Esophagus (tissue), 2 donors: ENCODE measurements around the gene TYMS. TPM values are rescaled to one million over a fixed set of nuclear protein-coding genes. Genes with fewer than 3 reads are reported as not detected.

Experiments used
- H3K27ac ChIP-seq, 2 donors: one replicate each; pipeline ENCODE4 v1.5.1; 2013; ENCODE audit warnings: low read depth in 2 of 2, mild to moderate bottlenecking in 2 of 2, inconsistent platforms in 1 of 2, low read length in 1 of 2, moderate library complexity in 1 of 2
- H3K27me3 ChIP-seq, 2 donors: one replicate each; pipeline ENCODE4 v1.6.1; 2013; ENCODE audit warnings: low read length in 2 of 2, control low read depth in 1 of 2, mild to moderate bottlenecking in 1 of 2; ENCODE audit not compliant: insufficient read depth in 2 of 2, control insufficient read depth in 1 of 2
- H3K36me3 ChIP-seq, 2 donors: one replicate each; pipeline ENCODE4 v1.6.1; 2013; ENCODE audit warnings: low read length in 1 of 2; ENCODE audit not compliant: control insufficient read depth in 2 of 2, insufficient read depth in 2 of 2
- H3K4me1 ChIP-seq, 2 donors: one replicate each; pipeline ENCODE4 v1.6.1; 2013; ENCODE audit warnings: low read length in 1 of 2; ENCODE audit not compliant: control insufficient read depth in 2 of 2, insufficient read depth in 2 of 2
- H3K4me3 ChIP-seq, 2 donors: one replicate each; pipeline ENCODE4 v1.5.1; 2013; ENCODE audit warnings: low read length in 2 of 2, mild to moderate bottlenecking in 2 of 2, low read depth in 1 of 2, moderate library complexity in 1 of 2
- H3K9me3 ChIP-seq, 2 donors: one replicate each; pipeline ENCODE4 v1.6.1; 2013; ENCODE audit warnings: mild to moderate bottlenecking in 2 of 2, low read depth in 1 of 2, low read length in 1 of 2, moderate library complexity in 1 of 2; ENCODE audit not compliant: control insufficient read depth in 2 of 2, insufficient read depth in 1 of 2
- WGBS, 2 donors: extraction: QIAGEN DNeasy Blood & Tissue Kit; methylation state at CpG; one replicate each; pipeline ENCODE4 v1.1.7; 2013; 5-methylcytosine and 5-hydroxymethylcytosine counted together
- polyA plus RNA-seq, 2 donors: library from polyadenylated mRNA; stranded (reverse); fragments of 200-250 nt; gene quantifications; one replicate each; pipeline ENCODE4 v1.2.3, GENCODE V29; 2013
- donor health status: healthy with polysubstance abuse.
- donor health status: Bipolar disorder and iron deficiency.

The TYMS gene
- polyA plus RNA-seq, 2 donors: 19.2 to 27.8 TPM

DNA sequence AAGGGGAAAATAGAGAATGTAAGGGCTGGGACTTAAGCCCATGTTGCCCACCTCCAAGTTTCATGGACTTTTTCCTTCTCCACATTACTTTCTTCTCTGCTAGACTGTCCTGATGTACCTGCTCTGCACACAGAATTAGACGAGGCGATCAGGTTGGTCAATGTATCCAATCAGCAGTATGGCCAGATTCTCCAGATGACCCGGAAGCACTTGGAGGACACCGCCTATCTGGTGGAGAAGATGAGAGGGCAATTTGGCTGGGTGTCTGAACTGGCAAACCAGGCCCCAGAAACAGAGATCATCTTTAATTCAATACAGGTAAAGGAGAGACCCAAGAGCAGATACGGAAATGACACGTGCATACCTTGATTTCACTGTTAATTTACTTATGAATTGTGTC, 16.2 kb upstream of the TYMS start:
- no peaks in the 10 kb centered on the region for H3K36me3 ChIP-seq
- H3K27me3 ChIP-seq: no peaks in the 10 kb centered on the region
- no peaks in the 10 kb centered on the region for H3K4me1 ChIP-seq
- WGBS, 2 donors: 92 to 94% methylated on average over 6 of the region's 6 CpGs
- H3K9me3 ChIP-seq: no peaks in the 10 kb centered on the region
- H3K4me3 ChIP-seq: no peak overlapping the region
- H3K27ac ChIP-seq: no peak overlapping the region

DNA sequence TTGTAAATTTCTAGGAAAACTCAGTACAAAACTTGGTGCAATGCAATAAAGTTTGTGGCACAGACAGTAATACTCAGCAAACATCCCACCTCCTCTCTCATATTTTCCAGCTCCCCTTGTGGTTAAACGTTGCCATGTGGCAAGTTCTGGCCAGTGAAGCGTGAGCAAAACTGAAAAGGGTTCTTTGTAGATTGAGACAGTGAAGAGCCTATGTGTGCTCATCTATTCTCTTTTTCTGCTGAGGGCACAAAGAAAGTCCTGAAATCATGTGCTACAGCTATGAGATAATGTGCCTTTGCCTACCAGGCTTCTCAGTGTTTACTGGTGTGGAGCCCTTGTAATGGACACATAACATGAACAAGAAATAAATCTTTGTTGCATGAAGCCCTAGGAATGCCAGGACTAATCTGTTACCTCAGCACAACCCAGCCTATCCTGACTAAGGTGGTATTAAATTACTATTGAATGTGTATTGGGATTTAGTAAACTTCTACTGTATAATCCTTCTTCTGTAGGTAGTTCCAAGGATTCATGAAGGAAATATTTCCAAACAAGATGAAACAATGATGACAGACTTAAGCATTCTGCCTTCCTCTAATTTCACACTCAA, 13.0 kb upstream of the TYMS start:
- WGBS, 2 donors: 42 to 53% methylated on average over 2 of the region's 2 CpGs
- Histone ChIP-seq H3K9me3 (no peaks in the 10 kb centered on the region), H3K27ac (no peak overlapping the region), H3K27me3 (no peaks in the 10 kb centered on the region), H3K4me3 (no peak overlapping the region), H3K4me1 (no peaks in the 10 kb centered on the region), H3K36me3 (no peaks in the 10 kb centered on the region)

DNA sequence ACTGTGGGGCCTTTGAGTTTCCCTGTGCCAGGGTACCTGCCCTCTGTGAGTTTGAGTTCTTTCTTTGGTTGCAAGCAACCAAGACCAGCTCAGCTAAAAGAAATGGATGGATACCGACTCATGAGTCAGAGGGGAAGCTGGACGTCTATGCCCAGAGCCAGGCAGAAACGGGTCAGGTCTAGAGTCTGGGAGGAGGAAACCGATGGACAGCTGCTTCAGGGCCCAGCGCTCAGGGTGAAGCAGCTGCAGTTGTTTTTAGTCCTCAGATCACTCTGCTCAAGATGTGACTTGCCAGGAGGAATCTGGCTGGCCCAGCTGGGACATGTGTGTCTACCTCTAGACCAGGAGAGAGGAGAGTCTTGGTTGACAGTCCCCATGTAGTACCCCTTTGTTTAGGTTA, 10.1 kb upstream of the TYMS start:
- Histone ChIP-seq H3K27me3 (no peaks in the 10 kb centered on the region), H3K27ac (no peak overlapping the region), H3K4me3 (no peak overlapping the region), H3K36me3 (no peaks in the 10 kb centered on the region), H3K9me3 (no peaks in the 10 kb centered on the region), H3K4me1 (no peaks in the 10 kb centered on the region)
- WGBS, 2 donors: 87 to 100% methylated on average over 5 of the region's 5 CpGs

DNA sequence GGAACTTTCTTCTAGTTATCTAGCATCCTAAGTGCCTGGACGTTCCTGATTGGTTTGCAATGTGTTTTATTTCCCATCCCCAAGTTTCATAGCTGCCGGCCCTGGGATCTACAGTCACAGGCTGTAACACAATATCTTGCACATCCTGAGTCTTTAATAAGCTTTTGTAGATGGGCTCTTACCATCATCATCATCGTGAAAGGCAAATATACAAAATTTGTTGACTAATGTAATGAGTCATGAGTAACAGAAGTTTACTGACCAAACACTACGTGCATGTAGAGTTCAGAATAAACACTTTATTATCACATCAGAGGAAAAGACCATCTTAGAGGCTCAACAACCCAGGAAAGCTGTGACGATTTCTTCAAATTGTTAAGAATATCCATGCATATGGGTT, 8.1 kb upstream of the TYMS start:
- no peaks in the 10 kb centered on the region for H3K27me3 ChIP-seq
- 73 to 74% methylated on average over 5 of the region's 5 CpGs for WGBS, 2 donors

DNA sequence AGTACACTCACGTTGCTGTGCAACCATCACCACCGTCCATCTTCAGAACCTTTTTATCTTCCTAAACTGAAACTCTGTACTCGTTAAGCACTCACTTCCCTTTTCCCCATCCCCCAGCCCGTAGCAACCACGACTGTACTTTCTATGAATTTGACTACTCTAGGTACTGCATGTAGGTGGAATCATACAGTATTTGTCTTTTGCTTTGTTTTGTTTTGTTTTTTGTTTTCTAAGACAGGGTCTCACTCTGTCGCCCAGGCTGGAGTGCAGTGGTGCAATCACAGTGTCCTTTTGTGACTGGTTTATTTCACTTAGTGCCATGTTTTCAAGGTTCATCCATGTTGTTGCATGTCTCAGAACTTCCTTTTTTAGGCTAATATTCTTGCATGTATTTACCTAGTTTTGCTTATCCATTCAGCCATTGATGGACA, 7.0 kb upstream of the TYMS start:
- Histone ChIP-seq H3K4me3 (no peak overlapping the region), H3K36me3 (no peaks in the 10 kb centered on the region), H3K27ac (no peak overlapping the region), H3K4me1 (no peaks in the 10 kb centered on the region), H3K27me3 (no peaks in the 10 kb centered on the region), H3K9me3 (no peaks in the 10 kb centered on the region)
- 67 to 68% methylated on average over 6 of the region's 6 CpGs for WGBS, 2 donors

More for the DNA sequence above, 8.1 kb upstream of the TYMS start:
- Histone ChIP-seq H3K4me1 (no peaks in the 10 kb centered on the region), H3K4me3 (no peak overlapping the region), H3K27ac (no peak overlapping the region), H3K36me3 (no peaks in the 10 kb centered on the region), H3K9me3 (no peaks in the 10 kb centered on the region)

DNA sequence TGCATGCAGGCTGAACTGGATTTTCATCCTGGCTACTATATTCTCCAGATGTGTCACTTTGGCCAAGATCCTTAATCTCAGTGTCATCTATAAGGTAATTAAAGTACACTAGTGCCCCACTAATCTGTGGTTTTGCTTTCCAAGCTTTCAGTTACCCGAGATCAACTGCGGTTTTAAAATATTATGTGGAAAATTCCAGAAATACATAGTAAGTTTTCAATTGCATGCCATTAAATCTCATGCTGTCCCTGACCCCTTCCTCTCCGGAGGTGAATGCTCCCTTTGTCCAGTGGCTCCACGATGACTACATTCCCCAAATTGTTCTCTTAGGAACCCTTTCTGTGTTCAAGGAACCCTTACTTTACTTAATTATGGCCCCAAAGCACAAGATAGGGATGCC, 5.3 kb upstream of the TYMS start:
- no peaks in the 10 kb centered on the region for H3K36me3 ChIP-seq
- no peak overlapping the region for H3K4me3 ChIP-seq
- WGBS, 2 donors: 74 to 80% methylated on average over 4 of the region's 4 CpGs
- no peaks in the 10 kb centered on the region for H3K9me3 ChIP-seq
- no peaks in the 10 kb centered on the region for H3K27me3 ChIP-seq
- no peaks in the 10 kb centered on the region for H3K4me1 ChIP-seq
- H3K27ac ChIP-seq: no peak overlapping the region

DNA sequence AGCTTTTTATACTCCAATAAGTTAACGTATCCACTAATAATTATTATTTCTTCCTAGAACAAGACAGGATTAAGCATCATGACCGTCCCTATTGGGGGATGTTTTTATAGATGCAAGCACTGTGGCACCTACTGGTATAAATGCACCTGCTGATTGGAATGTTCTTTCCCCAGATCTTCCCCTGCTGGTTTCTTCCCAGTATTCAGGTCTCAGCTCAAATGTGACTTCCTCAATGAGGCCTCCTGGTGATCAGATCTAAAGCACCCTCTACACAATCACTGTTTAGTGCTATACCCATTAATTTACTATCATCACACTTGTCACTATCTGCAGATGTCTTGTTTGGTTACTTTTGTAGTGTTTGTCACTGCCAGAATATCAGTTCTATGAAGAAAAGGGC, 3.9 kb upstream of the TYMS start:
- WGBS, 2 donors: 93 to 98% methylated on average over 2 of the region's 2 CpGs
- Histone ChIP-seq H3K36me3 (no peaks in the 10 kb centered on the region), H3K27ac (no peak overlapping the region), H3K4me3 (no peak overlapping the region), H3K27me3 (no peaks in the 10 kb centered on the region), H3K4me1 (peaks cover 0 to 2% of the 10 kb centered on the region in 2 donors), H3K9me3 (no peaks in the 10 kb centered on the region)

DNA sequence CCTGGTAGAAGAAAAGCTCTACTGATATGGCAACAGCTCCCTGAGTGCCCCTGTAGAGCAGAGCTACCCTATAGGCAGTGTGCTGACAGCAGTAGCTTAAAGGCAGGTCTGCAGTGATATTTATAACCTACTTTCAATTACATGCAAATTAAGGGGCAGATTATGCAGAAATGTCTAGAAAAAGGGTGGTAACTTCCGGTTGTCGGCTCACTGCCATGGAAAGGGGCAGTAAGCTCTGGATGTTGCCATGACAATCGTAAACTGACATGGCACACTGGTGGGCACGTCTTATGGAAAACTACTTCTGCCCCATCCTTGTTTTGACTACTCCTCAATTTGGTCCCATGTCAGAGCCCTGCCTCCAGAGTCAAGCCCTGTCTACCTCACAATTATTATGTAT, 2.9 kb upstream of the TYMS start:
- Histone ChIP-seq H3K9me3 (no peaks in the 10 kb centered on the region), H3K27ac (no peak overlapping the region), H3K36me3 (no peaks in the 10 kb centered on the region), H3K27me3 (no peaks in the 10 kb centered on the region), H3K4me3 (no peak overlapping the region), H3K4me1 (peaks cover 0 to 2% of the 10 kb centered on the region in 2 donors)
- 94 to 96% methylated on average over 4 of the region's 4 CpGs for WGBS, 2 donors

DNA sequence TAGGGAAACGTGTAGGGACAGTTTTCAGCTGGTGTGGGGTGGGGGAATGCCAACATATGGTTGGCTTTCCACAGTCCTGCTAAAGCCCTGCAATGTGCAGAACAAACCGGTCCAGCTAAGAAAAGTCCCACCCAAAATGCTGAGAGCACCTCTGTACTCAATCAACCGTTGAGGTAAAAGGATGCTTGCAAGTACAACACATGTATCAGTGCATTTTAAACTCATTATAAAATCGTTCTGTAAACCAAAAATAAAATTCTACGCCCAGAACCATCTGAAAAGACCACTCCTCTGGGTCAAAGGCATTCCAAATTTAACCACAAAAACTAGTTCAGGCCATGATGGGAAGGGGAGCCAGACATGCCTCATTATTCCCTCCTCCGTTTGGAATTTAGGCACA, 2.0 kb upstream of the TYMS start:
- WGBS, 2 donors: 81 to 90% methylated on average over 6 of the region's 6 CpGs
- Histone ChIP-seq H3K4me1 (peaks cover 0 to 2% of the 10 kb centered on the region in 2 donors), H3K27me3 (no peaks in the 10 kb centered on the region), H3K4me3 (no peak overlapping the region), H3K36me3 (peaks cover 0 to 2% of the 10 kb centered on the region in 2 donors), H3K9me3 (no peaks in the 10 kb centered on the region), H3K27ac (no peak overlapping the region)
